Stimulated activated naive CD4-positive, alpha-beta T cell (primary cell): Measurements from ENCODE around the gene TMEM30B.
"Not testable (repeated sequence)": the region's sequence is repeated elsewhere in the genome, so short reads cannot be mapped to it uniquely, and the experiment has no call there.

ENCODE experiments used
- DNase-seq, 6 experiments: peaks; one replicate each; lab custom pipeline; 2025; lab: John Stamatoyannopoulos, UW

TMEM30B gene, protein sequence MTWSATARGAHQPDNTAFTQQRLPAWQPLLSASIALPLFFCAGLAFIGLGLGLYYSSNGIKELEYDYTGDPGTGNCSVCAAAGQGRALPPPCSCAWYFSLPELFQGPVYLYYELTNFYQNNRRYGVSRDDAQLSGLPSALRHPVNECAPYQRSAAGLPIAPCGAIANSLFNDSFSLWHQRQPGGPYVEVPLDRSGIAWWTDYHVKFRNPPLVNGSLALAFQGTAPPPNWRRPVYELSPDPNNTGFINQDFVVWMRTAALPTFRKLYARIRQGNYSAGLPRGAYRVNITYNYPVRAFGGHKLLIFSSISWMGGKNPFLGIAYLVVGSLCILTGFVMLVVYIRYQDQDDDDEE

DNA sequence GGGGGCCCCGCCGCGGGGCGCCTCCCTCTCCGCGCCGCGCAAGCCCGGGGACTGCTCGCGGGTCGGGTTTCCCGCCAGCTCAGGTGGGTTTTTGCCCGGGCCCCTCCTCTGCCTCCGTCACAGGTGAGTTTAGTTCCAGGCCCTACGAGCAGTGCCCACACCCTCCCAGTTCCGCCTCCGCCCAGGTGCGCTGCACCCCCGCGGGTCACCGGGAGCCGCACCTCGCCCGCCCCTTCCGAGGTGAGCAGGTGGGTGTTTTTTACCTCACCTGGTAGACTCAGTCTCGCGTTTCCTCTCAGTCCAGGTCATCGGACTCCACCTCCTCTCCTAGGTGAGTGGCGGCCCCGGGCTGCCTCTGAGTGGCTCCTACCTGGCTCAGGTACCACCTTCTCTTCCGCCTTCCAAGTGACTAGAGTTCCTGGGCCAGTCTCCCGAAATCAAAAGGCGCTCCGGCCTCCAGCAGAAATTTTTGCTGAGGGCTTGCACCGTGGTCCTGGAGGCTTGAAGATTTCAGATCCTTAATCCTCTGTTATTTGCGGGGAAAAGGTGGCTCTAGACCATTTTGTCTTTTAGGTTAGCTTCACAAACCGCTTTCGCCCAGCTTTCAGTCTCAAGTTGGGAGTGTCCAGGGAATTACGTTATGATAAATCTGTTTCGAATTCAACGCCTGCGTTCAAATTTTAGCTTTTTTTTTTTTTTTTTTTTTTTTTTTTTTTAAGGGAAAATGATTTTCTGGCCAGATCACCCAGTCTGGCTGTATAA is at the start of gene TMEM30B:
TMEM30B (minus strand) TSS at position 153 of the 762 bp plus-strand sequence. CDS start 191 bp downstream, outside the sequence.
- peak; percentile 27 to 73 (median 50) for DNase-seq

DNA sequence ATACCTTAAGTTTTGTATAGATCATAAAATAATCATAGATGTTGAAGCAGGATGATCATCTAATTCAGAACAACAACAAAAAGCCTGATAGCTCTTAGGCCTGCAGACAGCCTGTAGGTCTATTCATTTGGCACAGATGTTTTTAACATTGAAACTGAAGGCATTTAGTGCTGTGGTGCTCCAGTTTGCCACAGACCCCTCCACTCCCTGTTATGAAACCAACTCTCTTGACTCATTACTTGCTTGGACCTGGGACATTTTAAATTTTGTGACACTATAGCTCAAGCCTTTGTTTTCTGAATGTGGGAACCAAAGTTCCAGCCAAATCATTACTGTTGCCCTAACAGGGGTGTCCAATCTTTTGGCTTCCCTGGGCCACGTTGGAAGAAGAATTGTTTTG is 49.4 kb upstream of the TMEM30B start:
- DNase-seq: no peak

DNA sequence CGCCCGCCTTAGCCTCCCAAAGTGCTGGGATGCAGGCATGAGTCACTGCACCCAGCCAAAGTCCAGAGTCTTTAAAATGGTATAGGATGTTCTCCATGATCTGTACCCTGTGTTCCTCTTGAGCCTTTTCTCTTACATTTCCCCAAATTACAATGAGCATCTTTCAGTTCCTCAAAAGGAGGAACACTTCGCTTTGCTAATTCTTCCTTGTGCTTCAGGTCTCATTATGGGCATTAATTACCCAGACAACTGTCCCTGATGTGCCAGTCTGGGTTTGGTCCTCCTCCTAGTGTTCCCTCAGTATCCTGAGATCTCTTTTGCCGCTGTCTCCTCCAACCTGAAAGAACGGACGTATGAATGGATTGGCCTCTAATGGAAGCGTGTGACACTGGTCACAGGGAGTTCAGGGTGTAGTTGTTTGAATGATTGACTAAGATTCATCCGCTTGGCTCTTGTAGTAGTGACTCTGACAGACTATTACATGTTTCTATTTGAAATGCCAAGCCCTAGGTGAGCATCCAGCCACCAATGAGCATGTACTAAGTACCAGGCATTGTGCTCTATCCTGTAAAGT is 48.4 kb upstream of the TMEM30B start:
- no peak for DNase-seq

DNA sequence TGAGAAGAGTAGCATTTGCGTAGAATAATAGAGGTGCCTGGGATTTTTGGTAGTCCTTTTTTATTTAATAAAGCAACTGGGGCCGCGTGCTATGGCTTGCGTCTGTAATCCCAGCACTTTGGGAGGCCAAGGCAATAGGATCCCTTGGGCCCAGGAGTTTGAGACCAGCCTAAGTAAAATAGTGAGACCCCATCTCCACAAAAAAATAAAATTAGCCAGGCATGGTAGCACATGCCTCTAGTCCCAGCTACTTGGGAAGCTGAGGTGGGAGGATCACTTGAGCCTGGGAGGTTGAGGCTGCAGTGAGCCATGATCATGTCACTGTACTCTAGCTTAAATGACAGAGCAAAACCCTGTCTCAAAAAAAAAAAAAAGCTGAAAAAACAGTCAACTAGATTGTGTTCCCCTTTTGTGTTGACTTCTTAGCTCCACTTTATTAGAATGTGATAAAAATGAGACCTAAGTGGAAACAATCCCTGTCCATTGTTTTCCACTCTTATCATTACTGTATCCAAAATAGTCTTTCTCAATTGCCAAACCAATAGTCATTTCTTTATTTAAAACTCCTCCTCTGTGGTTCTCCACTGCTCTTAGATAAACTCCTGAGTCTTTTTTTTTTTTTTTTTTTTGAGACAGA is 47.6 kb upstream of the TMEM30B start:
- DNase-seq: no peak

DNA sequence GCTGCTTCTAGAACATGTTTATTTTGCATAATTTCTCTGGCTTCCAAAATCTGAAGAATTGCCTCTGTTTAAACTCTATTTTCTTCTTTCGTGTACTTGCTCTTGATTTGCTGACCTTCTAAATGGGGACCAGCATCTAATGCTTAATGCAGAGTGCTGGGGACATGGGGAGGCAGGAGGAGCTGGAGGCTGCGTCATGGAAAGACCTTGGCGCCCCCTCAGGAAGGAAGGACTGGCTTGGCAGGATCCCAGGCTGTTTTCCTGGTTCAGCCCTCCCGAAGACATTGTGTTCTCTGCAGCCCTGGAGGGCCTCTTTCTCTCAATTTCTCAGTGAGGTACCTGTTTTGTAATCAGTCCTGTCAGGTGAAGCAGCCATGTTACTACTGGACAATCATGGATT is 45.7 kb upstream of the TMEM30B start:
- peak in 1 of 6 experiments; percentile 31 for DNase-seq

DNA sequence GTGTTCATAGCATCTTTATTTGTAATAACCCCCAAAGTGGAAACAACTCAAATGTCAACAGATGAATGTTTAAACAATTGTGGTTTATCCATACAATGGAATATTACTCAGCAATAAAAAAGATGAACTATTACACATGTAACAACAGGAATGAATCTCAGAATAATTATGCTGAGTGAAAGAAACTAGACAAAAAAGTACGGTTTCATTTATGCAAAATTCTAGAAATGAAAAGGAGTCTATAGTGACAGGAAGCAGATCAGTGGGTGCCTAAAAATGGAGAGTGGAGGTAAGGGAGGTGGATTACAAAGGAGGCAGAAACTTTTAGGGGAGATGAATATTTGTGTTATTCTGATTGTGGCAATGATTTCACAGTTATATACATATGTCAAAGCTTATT is 45.0 kb upstream of the TMEM30B start:
- peak in 2 of 6 experiments; percentile 30 to 32 for DNase-seq

DNA sequence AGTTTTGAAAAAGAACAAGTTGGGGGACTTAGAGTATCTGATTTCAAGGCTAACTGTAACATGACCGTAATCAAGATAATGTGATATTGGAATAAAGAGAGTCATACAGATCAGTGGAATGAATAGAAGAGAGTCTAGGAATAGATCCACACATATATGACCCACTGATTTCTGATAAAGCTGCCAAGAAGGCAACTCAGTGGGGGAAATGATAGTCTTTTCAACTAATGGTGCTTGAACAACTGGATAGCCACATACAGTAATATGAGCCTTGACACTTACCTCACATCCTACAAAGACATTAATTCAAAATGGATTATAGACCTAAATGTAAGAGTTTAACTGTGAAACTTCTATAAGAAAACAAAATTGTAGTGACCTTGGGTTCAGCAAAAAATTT is 44.0 kb upstream of the TMEM30B start:
- no peak for DNase-seq

DNA sequence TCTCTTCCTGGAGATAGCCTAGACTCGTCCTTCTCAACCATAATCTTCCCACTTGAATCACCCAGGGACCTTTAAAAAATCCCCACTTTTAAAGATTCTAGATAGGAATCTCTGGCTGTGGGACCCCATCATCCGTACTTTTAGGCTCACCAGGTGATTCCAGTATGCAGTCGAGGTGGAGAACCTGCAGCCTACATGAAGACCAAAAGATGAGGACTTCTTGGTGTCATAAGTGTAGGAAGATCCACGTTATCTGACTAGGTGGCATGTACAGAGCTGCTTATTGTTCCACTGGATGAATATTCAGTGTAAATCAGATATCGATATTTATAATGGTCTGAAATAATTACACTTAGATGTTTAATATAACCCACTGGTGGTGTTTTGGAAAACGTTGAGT is 42.8 kb upstream of the TMEM30B start:
- no peak for DNase-seq

DNA sequence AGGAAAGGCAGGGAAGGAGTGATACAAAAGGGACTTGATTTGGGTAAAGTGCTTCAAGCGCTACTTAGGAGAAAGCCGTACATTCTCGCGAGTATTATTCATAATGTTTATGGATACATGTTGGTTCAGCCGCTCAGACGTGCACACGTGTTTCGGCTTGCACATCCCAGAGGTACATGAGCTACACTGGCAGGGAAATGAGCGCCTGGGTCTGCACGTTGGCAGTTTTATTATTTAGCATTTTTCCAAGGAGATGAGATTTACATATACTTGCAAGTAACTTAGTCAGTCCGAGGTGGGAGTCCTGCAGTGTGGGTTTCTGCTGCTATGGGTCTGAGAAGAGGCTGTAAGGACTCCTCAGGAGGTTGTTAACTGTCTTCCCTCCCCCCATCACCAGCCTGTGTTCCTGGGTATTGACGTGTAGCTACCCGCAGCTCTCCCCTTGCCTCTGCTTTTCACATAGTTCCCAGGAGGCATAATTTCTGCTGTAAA is 41.7 kb upstream of the TMEM30B start:
- peak; percentile 28 to 73 (median 48) for DNase-seq

DNA sequence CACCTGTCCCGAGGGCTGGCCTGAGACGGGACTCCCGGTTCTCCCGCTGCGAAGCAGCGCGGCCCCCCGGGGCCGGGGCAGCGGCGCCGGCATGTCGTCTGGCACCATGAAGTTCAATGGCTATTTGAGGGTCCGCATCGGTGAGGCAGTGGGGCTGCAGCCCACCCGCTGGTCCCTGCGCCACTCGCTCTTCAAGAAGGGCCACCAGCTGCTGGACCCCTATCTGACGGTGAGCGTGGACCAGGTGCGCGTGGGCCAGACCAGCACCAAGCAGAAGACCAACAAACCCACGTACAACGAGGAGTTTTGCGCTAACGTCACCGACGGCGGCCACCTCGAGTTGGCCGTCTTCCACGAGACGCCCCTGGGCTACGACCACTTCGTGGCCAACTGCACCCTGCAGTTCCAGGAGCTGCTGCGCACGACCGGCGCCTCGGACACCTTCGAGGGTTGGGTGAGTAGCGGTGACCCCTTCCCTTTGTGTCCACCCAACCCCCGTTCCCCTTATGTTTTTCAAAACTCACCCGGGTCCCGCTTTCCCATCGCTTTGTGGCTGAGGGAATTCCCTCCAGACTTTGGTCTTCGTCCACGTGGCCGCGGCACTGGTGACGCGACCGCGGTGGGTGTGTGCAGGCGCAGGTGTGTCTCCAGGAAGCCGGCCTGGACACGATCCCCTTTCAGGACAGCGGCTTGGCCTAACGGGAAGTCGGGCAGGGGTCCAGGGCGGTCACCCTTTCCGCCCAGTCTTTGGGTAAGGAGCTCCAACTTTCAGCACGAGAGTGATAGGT is 41.1 kb upstream of the TMEM30B start:
- DNase-seq: peak in 4 of 6 experiments; percentile 32 to 73 (median 34)

DNA sequence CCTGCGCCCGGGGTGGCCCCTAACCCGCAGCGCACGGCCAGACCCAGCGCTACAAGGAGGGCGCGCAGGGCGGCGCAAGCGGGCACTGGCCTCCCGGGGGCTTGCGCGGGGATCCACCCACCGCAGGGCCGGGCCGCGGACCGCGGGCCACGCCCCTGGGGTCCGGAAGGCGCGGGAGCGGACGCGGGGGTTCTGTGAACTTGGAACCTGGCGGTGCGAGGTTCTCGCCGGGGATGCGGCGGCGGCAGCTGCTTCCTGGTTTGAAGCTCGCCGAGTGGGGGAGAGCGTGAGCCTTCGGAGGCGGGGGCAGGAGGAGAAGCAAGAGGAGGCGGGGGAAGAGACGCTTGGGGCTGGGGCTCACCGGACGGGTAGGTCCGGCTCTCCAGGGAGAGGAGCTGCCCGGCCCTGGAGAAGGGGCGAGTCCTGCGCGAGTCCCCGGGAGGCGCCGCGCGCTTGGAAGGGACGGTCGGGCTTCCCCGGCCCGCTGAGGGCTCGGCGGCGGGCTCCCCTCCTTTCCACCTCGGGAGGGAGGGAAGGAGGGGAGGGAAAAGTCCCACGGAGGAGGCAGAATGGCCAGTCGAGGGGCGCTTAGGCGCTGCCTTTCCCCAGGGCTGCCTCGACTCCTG is 40.4 kb upstream of the TMEM30B start, which contains the start of gene PRKCH:
PRKCH (plus strand) TSS at position 195 of the 626 bp plus-strand sequence. CDS start 523 bp downstream, outside the sequence.
- peak; percentile 73 to 82 (median 78) for DNase-seq

DNA sequence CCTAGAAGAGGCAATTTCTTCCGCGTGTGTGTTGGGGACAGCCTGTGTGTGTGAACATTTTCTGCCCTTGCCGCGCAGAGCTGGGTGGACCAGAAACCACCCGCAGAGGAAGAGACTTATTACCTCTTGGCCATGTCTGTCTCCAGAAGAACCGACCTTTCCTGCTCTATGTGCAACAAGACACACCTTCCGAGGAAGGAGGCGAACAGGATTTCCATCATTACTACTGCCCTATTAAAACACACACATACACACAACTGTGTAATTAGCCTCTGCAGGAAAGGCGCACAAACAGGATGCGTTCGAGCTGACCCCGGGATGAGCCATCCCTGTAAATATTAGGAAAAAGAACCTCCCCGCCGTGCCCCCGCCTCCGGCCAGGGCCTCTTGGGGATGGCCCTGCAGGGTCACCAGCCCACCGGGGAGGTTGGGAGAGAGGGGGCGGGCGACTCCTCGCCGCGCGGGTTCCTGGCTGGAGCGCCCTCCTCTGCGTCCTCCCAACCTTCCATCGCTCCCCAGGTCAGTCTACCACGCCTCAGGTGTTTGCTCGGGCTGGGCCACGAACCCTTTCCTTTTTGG is 39.8 kb upstream of the TMEM30B start:
- DNase-seq: no peak

DNA sequence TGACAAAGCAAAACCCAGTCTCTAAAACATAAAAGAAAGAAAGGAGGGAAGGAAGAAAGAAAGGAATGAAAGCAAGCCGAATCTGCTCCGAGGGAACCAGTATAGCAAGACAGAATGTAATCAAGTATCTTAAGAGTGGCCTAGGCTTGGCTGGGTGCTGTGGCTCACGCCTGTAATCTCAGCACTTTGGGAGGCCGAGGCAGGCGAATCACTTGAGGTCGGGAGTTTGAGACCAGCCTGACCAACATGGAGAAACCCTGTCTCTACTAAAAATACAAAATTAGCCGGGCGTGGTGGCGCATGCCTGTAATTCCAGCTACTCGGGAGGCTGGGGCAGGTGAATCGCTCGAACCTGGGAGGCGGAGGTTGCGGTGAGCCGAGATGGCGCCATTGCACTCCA is 39.0 kb upstream of the TMEM30B start:
- not testable (repeated sequence) for DNase-seq

DNA sequence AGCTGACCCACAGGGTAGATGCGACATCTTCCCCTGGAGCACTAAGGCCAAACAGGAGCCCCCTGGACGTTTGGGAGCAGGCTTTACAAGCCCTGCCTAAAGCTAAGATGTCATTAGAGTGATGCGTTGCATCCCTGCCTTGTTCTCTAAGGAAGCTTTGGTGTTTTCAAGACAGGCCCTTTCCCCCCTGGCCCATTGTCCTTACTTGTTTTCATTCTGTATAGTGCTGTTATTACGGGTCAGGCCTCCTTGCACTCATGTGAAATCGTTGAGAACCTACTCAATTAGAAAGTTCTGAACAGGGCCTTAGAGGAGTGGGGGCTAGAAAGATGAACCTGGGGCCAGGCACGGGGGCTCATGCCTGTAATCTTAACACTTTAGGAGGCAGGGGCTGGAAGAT is 38.6 kb upstream of the TMEM30B start:
- DNase-seq: no peak

DNA sequence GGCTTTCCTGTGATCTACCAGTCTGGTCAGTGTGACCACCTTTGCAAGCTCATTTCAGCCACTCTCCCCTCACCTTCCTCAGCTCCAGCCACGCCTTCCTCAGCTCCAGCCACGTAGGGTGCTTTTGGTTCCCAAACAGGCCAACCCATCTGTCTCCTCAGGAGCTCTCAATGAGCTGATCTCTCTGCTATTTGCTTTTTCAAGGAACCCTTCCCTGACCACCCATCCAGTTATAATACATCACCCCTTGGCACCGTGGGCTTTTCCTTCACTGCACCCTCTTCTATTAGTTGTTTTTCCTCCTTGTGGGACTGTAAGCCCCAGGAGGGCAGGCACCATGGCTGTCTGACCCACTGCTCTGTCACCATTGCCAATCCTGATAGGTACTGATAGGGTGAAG is 37.9 kb upstream of the TMEM30B start:
- no peak for DNase-seq

DNA sequence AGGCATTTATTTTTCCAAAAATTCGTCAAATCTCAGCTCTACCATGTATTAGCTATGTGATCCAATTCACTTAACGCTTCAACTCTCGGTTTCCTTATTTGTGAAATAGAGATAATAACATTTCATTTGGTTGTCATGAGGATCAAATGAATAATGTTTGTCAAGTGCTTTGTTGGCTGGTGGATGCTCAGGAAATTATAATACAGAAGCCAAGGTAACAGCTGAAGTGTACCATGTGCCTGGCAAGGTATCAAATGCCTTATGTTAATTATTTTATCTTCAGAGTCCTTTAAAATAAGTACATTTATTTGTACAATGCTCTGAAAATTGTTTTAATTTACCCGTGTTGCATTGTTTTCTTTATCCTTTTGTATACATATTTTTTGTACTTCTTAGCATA is 34.2 kb upstream of the TMEM30B start:
- no peak for DNase-seq

DNA sequence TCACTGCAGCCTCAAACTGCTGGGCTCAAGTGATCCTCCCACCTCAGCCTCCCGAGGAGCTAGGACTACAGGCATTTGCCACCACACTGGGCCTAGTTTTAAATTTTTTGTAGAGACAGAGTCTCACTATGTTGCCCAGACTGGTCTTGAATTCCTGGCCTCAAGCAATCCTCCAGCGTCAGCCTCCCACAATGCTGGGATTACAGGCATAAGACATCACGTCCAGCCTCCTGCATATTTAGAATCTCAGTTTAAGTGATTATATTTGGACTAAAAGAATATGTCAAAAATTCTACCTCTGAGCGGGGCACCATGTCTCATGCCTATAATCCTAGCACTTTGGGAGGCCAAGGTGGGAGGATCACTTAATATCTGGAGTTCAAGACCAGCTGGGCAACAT is 27.6 kb upstream of the TMEM30B start:
- not testable (repeated sequence) for DNase-seq

DNA sequence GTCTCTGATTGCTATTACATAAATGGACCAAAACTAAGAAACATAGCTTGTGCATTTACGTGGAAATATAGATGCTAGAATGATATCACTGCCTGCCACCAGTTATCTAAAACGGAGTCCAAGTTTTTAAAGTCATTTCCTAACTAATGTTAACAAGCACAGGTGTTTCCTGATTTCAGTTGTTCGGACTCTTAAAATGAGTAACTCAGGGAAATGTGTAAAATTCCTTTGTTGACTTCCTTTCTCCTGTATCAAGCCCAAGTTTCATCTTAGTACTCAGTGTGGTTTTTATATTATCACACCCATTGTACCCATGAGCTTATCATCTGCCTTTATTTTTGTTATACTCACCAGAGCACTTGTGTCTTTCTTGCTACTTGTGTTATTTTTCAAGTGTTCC is 27.1 kb upstream of the TMEM30B start:
- DNase-seq: no peak

DNA sequence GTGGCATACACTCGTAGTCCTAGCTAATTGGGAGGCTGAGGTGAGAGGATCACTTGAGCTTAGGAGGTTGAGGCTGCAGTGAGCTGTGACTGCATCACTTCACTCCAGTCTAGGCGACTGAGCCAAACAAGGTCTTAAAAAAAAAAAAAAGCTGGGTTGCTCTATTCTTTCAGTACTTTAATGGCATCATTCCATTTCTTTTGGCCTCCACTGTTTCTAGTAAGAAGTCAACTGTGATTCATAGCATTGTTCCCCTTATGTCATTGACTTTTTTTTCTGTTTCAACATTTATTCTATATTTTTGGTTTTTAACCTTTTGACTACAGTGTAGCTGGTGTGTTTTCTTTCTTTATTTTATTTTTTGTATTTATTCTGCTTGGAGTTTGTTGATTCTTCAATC is 23.6 kb upstream of the TMEM30B start:
- DNase-seq: no peak

DNA sequence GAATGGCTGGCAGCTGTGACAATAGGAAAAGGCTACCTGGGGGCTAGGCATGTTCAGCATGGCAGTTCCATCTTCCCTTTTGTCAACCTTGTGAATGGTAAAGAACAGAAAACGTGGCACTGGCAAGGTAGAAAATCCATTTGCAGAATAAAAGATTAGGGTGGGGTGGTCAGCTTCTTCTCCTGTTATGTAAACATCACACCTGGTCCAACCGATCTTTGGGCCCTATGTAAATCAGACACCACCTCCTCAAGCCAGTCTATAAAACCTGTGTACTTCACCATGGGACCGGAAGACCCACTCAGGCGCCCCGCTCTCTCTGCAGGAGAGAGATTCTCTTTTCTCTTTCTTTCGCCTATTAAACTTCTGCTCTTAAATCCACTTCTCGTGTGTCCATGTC is 19.6 kb upstream of the TMEM30B start:
- DNase-seq: no peak
